GM19238 (cell line): Measurements from ENCODE around the gene GCAT.

Source experiments
- DNase-seq: peaks from one replicate; pipeline ENCODE4 v3.0.0; 2011; ENCODE audit warnings: low spot score; ENCODE audit not compliant: insufficient read length

GCAT gene

GRCh38 chr22:37809672-37810333, 2.1 kb downstream of the GCAT start:
- no peak for DNase-seq

- DNase-seq, result no peak
Measured at GRCh38 chr22:37811867-37812266, 4.1 kb downstream of the GCAT start.

DNA sequence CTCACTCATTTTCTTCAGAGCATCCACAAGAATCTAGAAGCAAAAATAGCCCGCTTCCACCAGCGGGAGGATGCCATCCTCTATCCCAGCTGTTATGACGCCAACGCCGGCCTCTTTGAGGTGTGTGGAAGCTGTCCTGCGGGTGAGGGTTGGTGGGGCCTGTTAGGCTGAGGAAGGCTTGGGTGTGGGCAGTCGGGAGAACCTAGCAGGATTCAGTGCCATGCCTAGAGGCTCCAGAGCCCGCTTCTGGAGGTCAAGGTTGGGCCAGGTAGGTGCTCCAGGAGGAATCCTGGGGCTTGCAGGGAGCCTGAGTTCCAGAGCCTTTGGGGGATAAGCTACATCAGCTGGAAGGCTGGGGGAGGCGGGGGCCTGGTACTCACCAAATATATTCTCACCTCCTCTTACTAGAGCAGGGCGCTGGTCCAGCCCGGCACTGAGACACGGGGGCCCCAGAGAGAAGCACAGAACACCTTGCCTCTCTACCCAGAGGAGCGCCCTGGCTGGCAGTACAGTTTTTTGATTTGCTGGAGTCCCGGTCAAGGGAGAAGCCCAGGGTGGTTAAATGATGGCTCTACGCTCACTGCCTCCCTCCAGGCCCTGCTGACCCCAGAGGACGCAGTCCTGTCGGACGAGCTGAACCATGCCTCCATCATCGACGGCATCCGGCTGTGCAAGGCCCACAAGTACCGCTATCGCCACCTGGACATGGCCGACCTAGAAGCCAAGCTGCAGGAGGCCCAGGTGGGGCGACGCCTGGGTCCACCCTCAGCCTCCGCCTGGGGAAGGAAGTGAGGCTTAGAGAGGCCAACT, 5.3 kb downstream of the GCAT start:
- DNase-seq, result no peak

GRCh38 chr22:37815593-37815992, 7.9 kb downstream of the GCAT start:
- no peak for DNase-seq

GRCh38 chr22:37816543-37817180, 8.9 kb downstream of the GCAT start:
- no peak for DNase-seq

GRCh38 chr22:37817705-37818408, 10.1 kb downstream of the GCAT start:
- DNase-seq, result peak; percentile 87

DNA sequence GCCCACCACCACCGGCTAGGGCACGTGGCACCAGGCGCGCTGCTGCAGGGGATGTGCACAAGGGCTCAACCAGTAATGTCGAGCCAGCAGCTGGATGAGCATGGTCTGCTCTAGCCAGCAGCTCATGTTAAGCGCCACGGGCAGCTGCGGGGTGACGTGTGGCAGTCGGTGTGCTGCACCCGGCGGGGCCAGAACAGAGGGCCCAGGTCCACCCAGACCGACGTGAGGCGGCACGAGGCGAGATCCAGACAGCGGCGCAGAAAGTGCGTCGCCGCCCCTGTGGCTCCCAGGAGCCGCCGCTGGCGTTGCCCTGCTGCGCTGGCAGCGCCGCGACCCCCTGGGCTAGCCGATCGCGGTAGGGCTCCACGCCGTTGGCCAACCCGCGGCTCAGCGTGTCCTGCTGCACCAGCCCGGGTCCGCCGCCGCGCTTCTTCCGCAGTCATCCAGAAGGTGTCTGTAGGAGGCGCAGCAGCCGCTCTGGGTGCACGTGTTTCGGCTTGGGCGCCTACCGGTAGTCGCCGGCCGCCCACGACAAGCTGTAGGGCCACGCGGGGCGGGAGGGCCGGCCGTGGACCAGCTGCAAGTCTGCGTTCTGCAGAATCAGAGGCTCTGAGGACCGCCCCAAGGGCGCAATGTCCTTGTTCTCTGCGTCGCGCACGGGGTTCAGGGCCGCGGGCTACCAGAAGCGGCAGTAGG, 10.8 kb downstream of the GCAT start:
- DNase-seq, result peak; percentile 70

DNA sequence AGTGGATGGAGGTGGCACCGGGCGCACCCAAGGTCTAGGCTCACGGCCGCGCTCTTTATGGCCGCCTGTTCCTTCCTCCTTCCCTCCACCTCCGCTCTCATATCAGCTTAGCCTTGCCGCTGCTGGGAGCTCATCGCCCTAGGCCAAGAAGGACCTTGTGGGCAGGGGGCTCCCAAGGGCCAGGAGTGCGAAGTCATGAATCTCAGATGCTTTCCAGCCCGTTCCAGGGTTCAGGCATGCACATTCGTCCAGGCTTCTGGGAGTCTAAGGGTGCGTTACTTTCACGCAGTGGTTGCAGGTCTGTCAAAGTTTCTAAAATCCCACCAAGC, 11.3 kb downstream of the GCAT start:
- no peak for DNase-seq

DNA sequence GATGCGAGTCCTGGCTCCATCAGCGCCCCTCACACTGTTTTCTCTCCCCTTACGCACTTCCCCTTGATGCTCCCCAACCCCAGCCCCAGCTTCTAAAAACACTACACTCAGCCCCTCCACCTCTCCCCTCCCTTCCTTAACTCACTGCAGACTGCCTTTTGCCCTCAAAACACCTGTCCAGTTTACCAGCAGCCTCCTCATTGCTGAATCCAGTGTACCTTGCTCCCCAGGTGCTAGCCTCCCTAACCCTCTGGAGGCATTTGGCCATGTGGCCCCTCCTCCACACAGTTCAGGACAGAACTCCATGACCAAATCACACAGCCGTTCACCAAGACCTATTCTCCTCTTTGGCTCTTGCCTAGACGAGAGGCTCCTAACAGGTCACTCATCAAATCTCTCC, 12.6 kb downstream of the GCAT start:
- no peak for DNase-seq

DNA sequence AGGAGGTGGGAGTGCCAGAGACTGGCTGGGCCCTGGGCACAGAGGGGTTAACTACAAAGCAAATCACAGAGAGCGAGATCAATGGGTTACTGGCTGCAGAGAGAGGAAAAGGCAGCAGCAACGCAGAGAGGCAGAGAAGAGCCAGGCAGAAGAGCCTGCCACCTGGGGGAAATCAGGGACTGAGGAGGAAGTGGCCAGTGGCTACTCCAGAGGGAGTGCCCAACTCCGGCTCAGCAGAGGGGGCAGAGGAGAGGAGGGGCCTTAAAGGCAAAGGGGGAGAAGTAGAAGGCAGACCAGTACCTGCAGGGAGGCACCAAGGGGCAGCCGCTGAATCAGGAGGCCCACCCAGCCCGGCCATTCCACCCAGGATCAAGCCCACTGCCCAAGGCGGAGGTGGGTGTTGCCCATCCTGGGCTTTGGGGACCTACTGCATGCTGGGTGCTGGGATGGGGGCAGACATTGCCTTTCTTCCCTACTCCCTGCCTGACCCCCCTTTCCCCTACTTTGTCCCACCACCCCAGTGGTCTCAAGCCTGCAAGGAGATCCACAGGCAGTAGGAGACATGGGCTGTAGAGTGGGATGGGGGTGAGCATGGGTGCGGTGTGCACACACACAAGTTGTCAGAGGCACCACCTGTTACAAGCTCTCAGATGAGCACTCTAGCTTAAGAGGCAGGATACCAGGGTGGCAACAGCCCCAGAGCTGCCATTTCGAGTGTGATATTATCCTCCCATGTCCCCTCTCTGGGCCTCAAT, 14.5 kb downstream of the GCAT start:
- no peak for DNase-seq

DNA sequence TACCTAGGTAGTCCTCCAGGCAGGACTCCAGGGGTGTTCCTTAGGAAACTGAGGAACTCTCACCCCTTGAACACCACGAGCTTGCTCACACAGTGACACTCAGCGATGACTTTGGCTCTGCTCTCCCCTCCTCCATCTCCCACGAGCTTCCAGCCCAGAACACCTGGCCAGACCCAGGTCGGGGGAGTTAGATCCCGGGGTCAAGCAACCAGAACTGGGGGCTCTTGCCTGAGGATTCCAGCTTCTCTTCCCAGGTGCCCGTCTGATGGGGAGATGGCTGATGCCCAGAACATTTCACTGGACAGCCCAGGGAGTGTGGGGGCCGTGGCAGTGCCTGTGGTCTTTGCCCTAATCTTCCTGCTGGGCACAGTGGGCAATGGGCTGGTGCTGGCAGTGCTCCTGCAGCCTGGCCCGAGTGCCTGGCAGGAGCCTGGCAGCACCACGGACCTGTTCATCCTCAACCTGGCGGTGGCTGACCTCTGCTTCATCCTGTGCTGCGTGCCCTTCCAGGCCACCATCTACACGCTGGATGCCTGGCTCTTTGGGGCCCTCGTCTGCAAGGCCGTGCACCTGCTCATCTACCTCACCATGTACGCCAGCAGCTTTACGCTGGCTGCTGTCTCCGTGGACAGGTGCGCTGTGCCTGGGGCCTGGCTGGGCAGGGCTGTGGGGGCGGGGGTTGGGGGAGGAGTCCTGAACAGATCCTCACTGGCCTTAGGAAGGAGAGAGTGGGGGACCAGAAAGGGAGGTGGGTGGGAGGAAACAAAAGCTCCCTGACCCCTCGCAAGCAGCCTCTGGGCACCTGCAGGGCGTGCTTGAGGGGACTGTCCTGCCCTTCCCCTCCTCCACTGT, 15.6 kb downstream of the GCAT start, which contains the start of gene GALR3:
TSS of gene GALR3 (plus strand) at position 249 of the 852 bp plus-strand sequence. CDS start at position 274, 25 bp downstream.
- DNase-seq, result no peak

DNA sequence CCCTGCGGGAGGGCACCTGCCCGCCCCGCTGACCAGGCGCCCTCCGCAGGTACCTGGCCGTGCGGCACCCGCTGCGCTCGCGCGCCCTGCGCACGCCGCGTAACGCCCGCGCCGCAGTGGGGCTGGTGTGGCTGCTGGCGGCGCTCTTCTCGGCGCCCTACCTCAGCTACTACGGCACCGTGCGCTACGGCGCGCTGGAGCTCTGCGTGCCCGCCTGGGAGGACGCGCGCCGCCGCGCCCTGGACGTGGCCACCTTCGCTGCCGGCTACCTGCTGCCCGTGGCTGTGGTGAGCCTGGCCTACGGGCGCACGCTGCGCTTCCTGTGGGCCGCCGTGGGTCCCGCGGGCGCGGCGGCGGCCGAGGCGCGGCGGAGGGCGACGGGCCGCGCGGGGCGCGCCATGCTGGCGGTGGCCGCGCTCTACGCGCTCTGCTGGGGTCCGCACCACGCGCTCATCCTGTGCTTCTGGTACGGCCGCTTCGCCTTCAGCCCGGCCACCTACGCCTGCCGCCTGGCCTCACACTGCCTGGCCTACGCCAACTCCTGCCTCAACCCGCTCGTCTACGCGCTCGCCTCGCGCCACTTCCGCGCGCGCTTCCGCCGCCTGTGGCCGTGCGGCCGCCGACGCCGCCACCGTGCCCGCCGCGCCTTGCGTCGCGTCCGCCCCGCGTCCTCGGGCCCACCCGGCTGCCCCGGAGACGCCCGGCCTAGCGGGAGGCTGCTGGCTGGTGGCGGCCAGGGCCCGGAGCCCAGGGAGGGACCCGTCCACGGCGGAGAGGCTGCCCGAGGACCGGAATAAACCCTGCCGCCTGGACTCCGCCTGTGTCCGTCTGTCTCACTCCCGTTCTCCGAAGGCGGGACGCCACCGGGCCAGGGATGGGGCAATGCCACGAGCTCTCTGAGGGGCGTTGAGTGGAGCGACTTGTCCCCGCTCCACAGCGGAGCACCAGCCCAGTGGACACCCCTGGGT, 17.2 kb downstream of the GCAT start:
- DNase-seq, result no peak

DNA sequence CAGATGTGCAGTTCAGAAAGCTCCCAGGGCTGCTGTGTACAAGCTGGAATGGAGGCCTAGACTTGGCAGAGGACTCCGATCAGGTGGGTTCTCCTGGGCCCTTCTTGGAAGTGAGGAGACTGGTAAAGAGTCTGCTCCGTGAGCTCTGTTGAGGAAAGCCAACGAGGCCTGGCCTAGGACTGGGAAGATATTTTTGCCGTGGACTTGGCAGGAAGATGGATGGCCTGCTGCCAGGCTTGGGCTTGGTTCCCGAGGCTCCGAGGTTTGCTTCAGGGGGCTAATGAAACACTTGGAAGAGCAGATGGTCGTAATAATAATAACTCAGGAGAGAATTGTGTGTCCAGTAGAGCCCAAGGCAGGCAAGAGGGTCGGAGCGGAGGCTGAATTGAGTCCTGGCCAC, 19.3 kb downstream of the GCAT start:
- DNase-seq, result no peak

GRCh38 chr22:37830093-37830842, 22.5 kb downstream of the GCAT start:
- DNase-seq, result no peak

DNA sequence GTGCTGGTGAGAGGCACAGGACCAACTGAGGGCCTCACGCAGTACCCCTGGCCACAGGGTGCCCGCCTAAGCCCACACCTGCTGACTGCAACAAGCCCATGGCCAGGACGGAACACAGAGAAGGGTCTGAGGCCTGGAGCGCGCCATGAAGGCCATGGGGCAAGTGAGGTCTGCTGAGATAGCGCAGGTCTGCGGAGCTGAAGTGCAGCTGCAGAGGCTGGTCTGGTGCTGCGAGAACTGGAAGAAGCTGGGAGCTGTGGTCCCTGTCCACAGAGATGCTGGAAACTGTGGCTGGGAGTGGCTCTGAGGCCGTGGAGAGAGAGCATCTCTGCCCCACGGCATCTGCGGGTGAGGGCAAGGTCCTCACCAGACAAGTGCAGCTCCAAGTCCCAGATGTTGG, 23.7 kb downstream of the GCAT start:
- DNase-seq, result no peak

DNA sequence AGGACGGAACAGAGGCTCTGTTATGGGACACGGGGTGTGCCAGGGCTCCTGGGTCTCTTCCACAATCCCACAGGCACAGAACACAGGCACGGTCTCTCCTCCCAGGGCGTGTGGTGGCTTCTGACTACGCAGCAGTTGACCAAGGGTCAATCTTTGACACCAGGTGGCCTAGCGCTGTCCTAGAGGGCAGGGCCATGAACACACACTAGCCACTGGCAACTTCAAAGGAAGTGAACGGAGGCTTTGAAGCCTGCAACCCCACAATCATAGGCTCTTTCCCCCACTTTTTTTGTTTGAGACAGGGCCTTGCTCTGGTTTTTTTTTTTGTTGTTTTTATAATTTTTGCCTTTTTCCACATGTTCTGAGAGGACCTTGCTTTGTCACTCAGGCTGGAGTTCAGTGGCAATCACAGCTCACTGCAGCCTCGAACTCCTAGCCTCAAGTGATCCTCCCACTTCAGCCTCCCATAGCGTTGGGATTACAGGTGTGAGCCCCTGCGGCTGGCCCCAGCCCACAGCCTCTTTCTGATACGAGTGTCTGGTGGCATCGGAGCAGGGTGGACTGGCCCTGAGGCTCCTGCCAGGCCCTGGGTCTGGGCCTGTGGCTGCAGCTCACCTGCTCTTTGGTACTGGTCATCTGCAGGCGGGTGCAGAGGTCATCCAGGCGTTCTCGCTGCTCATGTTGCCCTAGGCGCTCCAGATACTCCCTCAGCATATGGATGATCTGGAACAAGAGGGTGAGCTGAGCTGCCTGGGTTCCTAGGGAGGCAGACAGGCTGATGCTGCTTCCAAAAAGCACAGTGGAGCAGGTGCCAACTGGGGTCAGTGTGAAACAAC, 24.5 kb downstream of the GCAT start:
- no peak for DNase-seq
